HG02870 (cell line): ENCODE data around the gene SEC22C.

Experiments
- ATAC-seq: cut with Tn5 transposase; IDR thresholded peaks from one replicate; pipeline ENCODE4 v1.9.1; 2021; ENCODE audit warnings: mild to moderate bottlenecking, moderate library complexity; ENCODE audit not compliant: unreplicated experiment

Gene SEC22C

GRCh38 chr3:42515976-42516375, 65.8 kb downstream of the SEC22C start:
- no peak for ATAC-seq

DNA sequence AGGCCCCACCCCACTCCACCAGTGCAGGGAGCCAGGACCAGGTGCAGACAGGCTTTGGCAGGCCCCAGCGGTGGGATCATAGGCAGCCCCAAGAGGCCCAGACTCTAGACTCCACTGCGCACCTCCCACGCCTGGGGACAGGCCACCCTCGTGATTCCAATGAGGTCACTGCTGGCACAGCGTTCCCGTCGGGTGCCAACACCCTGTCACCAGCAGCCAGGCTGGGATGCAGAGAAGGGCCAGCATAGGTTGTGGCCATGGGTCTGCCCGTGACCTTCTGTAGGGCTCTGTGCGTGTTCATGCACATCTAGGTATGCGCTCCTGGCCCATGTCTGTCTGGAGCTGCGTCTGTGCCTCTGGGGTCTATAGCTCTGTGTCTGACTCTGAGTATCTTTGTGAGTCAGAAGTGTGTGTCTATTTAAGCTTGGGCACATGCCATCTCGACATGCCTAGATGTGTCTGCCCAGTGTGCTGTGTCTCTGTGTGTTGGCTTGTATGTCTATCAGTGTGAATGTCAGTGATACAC, 66.3 kb downstream of the SEC22C start:
- no peak for ATAC-seq

- no peak for ATAC-seq
Measured at GRCh38 chr3:42514876-42515275, 66.9 kb downstream of the SEC22C start.

DNA sequence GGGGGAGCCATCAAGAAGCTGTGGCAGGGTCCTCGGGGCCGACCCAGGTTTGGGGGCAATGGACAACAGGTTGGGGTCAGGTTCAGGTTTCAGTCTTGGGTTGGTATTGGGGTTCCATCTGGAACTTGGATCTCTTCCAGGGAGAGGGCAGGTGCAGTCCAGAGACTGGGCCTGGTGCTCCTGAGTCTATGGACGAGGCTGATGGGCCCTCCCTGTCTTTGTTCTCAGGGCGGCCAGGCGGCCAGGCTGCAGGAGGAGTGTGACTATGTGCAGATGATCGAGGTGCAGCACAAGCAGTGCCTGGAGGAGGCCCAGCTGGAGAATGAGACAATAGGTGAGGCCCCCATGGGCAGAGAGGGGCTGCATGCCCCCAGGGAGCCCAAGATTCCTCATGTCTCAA, 68.2 kb downstream of the SEC22C start:
- ATAC-seq = no peak

DNA sequence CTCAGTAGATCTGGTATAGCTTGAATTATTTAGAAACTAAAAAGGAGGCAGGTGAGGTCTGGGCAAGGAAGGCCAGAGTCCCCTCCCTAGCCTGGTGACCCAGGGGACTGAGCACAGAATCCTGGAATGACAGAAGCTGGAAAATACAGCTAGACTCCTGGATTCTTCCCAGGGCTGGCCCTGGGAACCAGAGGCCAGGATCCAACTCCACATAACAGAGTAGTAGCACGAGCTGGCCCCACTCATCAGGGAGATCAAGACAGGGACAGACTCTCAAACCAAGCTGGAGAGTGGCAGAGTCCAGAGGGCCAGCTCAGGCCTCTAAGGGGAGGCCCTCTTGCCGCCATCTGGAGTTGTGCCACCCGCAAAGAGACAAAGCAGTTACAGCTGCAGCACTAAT, 68.6 kb downstream of the SEC22C start:
- ATAC-seq = no peak

DNA sequence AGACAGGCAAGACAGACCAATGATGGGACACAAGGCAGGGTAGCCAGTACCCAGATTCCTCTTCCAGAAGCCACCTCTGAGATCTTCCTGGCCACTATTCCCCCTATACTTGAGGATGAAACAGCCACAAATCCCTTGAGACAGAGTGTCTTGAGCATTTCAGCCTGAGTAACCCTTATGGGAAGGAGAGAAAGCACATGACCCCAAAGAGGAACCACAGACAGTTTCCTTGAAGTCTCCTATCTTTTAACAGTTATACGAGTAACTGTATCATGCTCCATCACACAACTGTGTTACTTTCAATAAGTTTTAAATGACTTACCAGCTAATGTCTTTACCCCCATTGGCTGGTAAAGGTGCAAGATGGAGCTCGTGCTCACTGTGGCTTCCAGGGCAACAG, 70.0 kb downstream of the SEC22C start:
- no peak for ATAC-seq

DNA sequence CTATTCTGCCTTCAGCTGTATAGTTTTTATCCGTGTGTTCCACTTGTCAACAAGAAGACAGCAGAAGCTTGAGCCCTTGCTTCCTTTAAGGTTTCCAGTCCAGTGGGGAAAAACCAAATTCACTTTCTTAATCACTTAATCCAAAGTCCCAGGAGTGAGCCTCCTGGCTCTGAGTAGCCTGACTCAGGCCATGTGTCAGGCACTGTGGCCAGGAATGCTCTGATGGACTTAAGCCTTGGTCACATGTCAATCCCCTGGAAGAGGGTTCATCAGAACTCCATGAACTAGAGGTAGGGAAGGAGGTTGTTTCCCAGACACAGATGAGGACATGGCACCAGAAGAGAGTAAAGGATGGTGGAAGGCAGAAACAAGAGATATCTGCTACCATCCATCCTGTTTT, 70.6 kb downstream of the SEC22C start:
- ATAC-seq = no peak

DNA sequence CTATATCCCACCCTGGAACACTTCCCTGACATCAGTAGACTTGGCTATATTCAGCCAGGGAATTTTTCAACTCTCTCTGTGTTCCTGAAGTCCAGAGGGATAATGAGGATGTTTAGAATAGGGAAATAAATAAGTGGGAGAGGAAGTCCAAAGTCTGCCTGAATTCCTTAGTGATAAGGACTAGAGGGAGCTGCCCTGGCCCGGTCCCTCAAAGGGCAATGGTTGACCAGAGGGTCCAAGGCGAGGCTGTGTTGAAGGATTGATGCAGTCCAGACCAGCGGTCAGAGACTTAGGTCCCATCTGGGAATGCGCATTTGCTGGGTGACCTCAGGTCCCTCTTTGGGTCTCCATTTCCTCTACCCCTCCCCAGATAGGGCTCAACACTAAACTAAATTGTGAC, 71.4 kb downstream of the SEC22C start:
- ATAC-seq = no peak

DNA sequence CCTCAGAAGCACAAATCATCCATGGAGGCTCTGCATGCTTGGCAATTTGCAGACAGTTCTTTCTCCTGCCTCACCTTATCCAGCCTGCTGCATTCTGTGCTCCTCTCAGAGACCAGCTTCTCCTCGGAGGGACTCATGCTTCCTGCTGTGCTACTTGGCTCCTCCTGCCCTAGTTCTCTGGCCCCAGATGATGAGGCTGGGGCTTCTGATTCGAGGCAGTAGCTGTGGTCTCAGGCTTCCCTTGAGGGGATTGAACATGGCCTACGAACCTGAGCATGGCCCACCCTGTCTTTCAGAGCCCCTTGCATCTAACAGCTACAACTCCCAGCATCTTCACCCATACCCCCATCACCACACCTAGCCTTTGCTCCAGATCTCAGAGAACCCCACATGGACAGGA, 72.7 kb downstream of the SEC22C start:
- no peak for ATAC-seq

GRCh38 chr3:42508562-42508961, 73.2 kb downstream of the SEC22C start:
- ATAC-seq = no peak

DNA sequence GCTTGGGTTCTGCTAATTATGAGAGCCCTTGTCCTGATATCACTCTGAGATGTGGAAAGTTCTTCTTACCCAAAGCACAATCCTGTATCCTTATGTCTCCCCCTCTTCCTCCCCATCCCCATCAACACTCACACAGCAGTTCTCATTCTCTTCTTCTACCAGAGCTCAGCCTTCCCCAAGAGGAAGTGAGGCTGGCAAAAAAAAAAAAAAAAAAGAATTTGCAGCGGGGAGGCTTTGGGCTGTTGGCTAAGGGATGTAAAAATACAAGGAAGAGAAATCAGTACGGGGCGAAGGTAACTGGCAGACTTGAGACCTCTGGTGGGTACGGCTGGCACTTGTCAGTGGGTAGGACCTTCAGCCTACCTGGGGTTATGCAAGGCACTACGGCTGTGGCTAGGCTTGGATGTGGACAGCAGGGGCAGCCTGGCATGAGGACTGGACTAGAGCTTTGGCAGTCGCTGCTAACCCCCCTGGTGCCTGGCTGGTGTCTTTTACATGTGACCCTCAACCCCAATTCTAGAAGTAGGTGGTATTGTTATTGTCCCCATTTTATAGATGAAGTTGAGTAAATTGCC, 73.9 kb downstream of the SEC22C start:
- no peak for ATAC-seq

- no peak for ATAC-seq
Measured at GRCh38 chr3:42507252-42507651, 74.5 kb downstream of the SEC22C start.

GRCh38 chr3:42505849-42506410, 75.8 kb downstream of the SEC22C start:
- no peak for ATAC-seq

- ATAC-seq = no peak
Measured at GRCh38 chr3:42505128-42505848, 76.5 kb downstream of the SEC22C start.

DNA sequence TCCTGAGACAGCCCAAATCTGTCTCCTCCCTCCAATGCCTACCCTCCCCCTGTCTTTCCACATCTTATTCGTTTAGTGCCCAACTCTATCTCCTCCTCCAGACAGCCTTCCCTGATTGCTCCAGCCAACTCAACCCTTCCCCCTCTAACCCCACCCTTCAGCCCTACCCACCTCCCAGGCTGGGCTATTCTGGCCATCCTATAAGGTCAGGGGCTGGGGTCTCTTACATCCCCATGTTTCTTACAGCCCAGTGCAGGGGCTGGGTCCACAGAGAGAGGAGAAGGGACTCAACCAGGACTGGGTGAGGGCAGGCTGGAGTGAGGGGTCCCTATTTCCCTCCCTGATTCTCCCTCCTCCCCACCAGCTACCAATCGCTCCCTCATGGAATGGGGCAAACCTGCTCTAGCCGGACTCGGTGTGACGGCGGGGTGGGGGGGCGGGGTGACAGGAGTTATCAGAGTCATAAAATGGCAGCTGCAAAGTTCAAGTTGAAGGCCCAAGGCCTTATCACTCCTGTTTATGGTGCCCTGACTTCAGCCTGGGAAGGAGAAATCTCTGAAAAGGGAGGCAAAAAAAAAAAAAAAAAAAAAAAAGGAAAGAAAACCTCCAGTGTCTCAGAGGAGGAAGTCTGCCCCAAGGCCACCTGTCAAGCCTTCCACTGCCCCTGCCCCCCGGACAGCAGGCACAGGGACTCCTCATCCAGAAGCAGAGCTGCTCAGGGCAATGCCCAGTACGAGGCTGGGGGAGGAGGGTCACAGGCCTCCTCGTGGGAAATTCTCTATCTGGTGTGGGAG, 77.2 kb downstream of the SEC22C start:
- no peak for ATAC-seq

GRCh38 chr3:42503957-42504333, 77.8 kb downstream of the SEC22C start:
- no peak for ATAC-seq

DNA sequence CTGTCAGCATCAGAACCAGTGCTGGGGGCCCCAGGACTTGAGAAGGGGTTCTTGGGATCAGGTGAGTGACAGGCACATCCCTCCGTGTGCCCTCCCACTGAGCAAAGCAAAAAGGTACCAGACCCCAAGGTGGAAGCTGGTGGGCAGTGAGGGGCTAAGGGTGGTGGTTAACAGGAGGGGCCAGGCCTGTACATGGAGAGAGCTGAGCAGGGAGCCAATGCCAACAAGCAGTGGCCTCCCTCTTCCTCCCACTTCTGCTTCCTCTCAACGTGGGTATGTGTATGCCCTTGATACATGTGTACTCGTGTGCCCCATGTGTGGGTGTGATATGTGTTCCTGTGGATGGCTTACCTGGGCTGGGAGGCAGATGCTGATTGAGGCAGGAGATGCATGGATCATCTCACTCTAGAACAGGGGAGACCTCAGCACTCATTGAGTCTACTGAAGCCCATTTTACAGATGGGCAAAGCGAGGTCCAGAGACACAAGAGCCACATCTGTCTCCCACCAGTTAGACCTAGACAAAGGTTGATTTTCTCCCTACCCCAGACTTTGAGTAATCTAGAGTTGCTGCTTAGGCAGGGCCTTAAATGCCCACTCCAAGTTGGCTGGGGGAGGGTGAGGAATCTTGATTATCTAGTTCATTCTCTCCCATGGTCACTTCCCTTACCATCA, 78.4 kb downstream of the SEC22C start:
- no peak for ATAC-seq

- peak; percentile 91 for ATAC-seq
Measured at GRCh38 chr3:42502429-42503250, 79.1 kb downstream of the SEC22C start, which contains the start of gene VIPR1. VIPR1 (plus strand) TSS chr3:42502643; CDS start chr3:42502736, 93 bp downstream.

GRCh38 chr3:42501681-42502428, 79.9 kb downstream of the SEC22C start:
- peak; percentile 10 for ATAC-seq
